BJ (cell line): Measurements from ENCODE around the gene PPP1CA. TPM values are rescaled to one million over a fixed set of nuclear protein-coding genes. Genes with fewer than 3 reads are reported as not detected.

Source experiments
- CTCF ChIA-PET: fragments of 350-600 bp; formaldehyde crosslinking; extraction: SDS; loops from one replicate; lab custom pipeline; 2021; ENCODE audit warnings: antibody characterized with exemption, inconsistent platforms; lab: Yijun Ruan, JAX
- POLR2A ChIA-PET: fragments of 300-600 bp; sonication (Branson Sonifier 250); formaldehyde crosslinking; extraction: SDS; loops from one replicate; lab custom pipeline; 2021; ENCODE audit warnings: antibody characterized with exemption; lab: Charles Lee
- DNase-seq: peaks from one replicate; pipeline ENCODE4 v3.0.0-alpha.2; 2011; ENCODE audit warnings: low read depth
- H3K27me3 ChIP-seq: 2 replicates; pipeline ENCODE4 v1.6.0; 2011; ENCODE audit warnings: low read length; ENCODE audit not compliant: control insufficient read depth, insufficient read depth
- H3K36me3 ChIP-seq: 2 replicates; pipeline ENCODE4 v1.5.1; 2011; ENCODE audit warnings: low read length; ENCODE audit not compliant: control insufficient read depth, insufficient read depth
- H3K4me3 ChIP-seq: 2 replicates; pipeline ENCODE4 v1.5.1; 2011; ENCODE audit warnings: low read depth, mild to moderate bottlenecking, control low read depth, low read length
- polyA plus RNA-seq: library from polyadenylated mRNA; depleted of rRNA; stranded (reverse); fragments of >200 nt; gene quantifications from 2 replicates; pipeline ENCODE4 v1.2.3, GENCODE V29; 2011
- TF ChIP-seq, protein P1 (sequence below): IDR thresholded peaks from 2 replicates; pipeline ENCODE4 v1.5.1; 2011; ENCODE audit warnings: low read depth, mild to moderate bottlenecking, control low read depth, inconsistent platforms, low read length, moderate library complexity; ENCODE audit not compliant: insufficient read depth

The PPP1CA gene
- polyA plus RNA-seq, 1 experiment: 233 TPM

DNA sequence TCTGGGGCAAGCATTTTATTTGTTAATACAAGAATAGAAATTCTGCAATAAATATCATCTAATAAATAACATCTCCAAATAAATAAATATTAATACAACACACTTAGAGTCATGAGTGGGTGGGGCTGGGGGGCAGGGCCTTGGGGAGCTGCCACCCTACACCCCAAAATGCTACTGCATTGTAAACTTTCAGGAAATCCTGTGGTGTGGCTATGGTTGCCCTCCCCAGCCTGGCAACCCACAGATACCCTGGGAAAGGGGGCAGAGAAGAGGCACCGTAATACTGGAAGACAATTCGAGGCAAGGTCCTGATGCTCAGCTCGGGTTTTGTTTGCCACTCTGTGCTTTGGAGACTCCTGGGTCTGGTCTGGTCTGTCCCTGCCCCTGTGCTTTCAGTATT is 37.5 kb downstream of the PPP1CA start:
- DNase-seq: no peak
- Histone ChIP-seq H3K27me3 (no peaks in the 10 kb centered on the region), H3K36me3 (peaks cover 16% of the 10 kb centered on the region), H3K4me3 (no peak overlapping the region)
- TF ChIP-seq, protein P1, sequence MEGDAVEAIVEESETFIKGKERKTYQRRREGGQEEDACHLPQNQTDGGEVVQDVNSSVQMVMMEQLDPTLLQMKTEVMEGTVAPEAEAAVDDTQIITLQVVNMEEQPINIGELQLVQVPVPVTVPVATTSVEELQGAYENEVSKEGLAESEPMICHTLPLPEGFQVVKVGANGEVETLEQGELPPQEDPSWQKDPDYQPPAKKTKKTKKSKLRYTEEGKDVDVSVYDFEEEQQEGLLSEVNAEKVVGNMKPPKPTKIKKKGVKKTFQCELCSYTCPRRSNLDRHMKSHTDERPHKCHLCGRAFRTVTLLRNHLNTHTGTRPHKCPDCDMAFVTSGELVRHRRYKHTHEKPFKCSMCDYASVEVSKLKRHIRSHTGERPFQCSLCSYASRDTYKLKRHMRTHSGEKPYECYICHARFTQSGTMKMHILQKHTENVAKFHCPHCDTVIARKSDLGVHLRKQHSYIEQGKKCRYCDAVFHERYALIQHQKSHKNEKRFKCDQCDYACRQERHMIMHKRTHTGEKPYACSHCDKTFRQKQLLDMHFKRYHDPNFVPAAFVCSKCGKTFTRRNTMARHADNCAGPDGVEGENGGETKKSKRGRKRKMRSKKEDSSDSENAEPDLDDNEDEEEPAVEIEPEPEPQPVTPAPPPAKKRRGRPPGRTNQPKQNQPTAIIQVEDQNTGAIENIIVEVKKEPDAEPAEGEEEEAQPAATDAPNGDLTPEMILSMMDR: no peak
- CTCF ChIA-PET: interaction anchor here (2.6 to 20.3 kb wide), 3 partner anchors 12 to 18 kb away, joined by 13 to 892 read pairs (median 27); partner anchors contain the start of genes CLCF1, POLD4 and RAD9A
- POLR2A ChIA-PET: interaction anchor here (0.7 kb wide), 1 partner anchor 8 kb away, joined by 8 read pairs; no protein-coding TSS in a partner anchor

DNA sequence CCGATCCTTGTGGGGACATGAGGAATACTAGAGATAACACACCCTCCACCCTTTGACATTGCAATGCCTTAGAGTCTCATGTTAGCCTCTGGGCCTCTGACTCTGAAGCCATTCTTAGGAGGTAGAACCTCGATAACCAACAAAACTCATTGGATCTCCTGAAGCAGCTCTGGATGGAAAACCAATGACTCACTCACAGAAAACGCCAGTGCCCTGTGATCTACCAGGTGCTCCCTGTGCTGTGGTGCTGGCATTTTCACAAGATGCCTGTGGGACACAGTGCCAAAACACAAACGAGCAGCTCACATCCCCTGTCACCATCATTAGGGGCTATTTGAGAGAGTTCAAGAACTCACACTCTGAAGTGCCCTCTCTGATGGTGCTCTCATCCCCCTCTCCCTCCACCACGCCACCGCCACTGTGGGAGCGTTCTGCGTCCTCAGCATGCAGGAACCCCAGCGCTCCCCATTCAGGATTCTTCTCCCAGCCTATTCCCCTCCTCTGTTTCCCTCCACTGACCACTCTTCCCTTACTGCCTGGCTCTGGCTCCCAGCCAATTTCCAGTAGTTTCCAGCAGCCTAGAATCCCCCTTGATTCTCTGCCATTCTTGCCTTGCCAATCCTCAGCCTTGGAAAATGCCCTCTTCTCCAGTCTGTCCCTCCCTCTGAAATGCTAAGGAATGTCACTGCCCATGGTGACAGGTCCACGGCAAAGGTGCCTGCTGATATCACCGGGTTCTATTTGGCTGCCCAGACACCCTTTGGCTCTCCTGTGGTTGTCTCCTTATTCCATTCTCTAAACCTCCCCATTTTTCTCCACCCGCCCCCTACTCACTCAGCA is 43.6 kb downstream of the PPP1CA start:
- 0 out of 2 replicates have a peak, but pooled peaks cover 2% of the 10 kb centered on the region for H3K36me3 ChIP-seq
- TF ChIP-seq, protein P1: no peak
- DNase-seq: no peak
- H3K4me3 ChIP-seq: no peak overlapping the region
- no peaks in the 10 kb centered on the region for H3K27me3 ChIP-seq
- POLR2A ChIA-PET: interaction anchor here (0.5 to 1.0 kb wide), 3 partner anchors 9 to 41 kb away, joined by 3 read pairs; no protein-coding TSS in a partner anchor
- CTCF ChIA-PET: interaction anchor here (3.6 to 20.3 kb wide), 2 partner anchors 11 to 23 kb away, joined by 29 to 892 read pairs; partner anchors contain the start of genes CLCF1 and RAD9A

DNA sequence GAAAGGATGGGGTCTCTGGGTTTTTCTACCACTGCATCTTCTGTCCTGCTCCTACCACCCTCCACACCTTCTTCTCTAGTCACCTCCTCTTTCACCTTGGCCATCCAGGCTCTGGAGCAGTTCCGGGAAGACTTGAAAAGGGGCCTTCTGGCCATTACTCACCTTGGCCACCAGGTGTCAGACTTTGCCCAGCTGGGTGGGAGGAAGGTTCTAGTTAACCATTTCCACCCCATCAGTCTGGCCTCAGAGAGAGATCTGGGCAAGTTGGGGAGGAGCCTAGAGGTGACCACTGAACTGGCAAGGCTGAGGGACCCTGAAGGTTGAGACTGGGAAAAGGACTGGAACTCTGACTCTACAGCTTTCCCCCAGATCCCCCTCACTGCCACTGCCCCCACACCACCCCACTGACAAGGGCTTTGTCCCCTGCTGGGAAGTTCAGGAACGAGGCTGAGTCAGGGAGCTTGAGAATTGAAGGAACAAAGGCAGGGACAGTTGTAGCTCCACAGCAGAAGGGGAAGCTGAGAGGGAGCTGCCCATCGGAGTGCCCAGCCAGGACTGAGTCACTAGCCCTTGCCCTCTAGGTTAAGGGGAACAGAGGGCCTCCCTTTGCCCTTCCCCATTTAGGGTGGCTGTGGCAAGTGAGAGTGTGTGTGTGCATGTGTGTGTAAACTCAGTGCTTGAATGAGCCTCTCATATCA is 44.6 kb downstream of the PPP1CA start:
- no peak for DNase-seq
- no peak overlapping the region for H3K4me3 ChIP-seq
- H3K27me3 ChIP-seq: no peaks in the 10 kb centered on the region
- CTCF ChIA-PET: interaction anchor here (0.7 to 20.3 kb wide), 8 partner anchors 9 to 144 kb away, joined by 3 to 892 read pairs (median 4); partner anchors contain the start of genes CLCF1, PPP1CA and RAD9A
- H3K36me3 ChIP-seq: no peaks in the 10 kb centered on the region
- TF ChIP-seq, protein P1: peak; percentile 95
- POLR2A ChIA-PET: interaction anchor here (0.6 to 1.0 kb wide), 2 partner anchors 12 to 40 kb away, joined by 3 read pairs; no protein-coding TSS in a partner anchor

DNA sequence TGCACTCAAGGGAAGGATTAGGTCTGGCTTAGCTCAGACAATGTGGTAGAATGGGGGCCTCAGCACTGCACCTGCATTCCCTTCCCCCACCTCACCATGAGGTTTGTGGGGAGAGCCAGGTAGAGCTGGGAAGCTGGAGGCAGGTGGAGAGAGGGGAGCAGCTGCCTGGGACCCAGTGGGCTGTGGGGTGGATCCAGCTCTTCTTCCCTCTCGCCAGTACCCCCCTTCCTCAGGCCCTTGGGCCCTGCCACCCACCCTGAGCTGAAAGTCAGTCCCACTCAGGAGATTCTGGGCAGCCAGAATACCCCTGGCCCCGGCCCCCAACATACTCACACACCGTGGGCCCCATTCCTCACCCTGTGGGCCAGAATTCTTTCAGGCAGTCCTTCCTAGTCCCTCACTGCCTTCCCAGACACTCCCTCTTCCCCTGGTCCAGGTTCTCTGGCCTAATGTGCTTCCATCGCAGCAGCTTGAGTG is 45.2 kb downstream of the PPP1CA start:
- TF ChIP-seq, protein P1: no peak
- CTCF ChIA-PET: interaction anchor here (0.8 to 20.3 kb wide), 7 partner anchors 10 to 145 kb away, joined by 3 to 892 read pairs (median 5); partner anchors contain the start of genes CLCF1, PPP1CA and RAD9A
- Histone ChIP-seq H3K4me3 (no peak overlapping the region), H3K27me3 (no peaks in the 10 kb centered on the region), H3K36me3 (no peaks in the 10 kb centered on the region)
- DNase-seq: no peak
- POLR2A ChIA-PET: no interaction called here
